Stimulated activated CD4-positive, alpha-beta T cell treated with anti-CD3 and anti-CD28 coated beads, Interleukin-2, amount 100 ng/mL, for 24 hours (primary cell): Measurements from ENCODE around the gene CENPX.
"Not testable (repeated sequence)": the region's sequence is repeated elsewhere in the genome, so short reads cannot be mapped to it uniquely, and the experiment has no call there.

Source experiments
- DNase-seq, 2 donors: peaks; one replicate each; pipeline ENCODE4 v3.0.0-alpha.2; 2020

Gene CENPX

DNA sequence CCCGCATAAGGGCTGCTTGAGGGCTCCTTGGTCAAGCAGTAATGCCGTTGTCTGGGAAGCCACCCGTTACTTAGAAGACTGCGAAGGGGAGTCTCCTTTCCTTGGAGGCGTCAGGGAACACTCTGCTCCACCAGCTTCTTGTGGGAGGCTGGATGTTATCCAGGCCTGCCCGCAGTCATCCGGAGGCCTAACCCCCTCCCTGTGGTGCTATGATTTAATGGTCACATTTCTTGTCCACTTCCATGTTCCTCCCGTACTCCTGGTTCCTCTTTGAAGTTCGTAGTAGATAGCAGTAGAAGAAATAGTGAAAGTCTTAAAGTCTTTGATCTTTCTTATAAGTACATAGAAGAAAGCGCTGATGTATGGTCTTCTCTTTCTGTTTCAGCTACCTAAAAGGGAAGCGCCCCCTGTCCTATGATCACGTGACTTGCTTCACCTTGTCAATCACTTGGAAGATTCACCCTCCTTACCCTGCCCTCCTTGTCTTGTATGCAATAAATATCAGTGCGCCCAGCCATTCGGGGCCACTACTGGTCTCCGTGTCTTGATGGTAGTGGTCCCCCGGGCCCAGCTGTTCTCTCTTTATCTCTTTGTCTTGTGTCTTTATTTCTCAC lies 16.2 kb upstream of the CENPX start:
- DNase-seq: not testable (repeated sequence)

- no peak for DNase-seq
These were observed 15.2 kb upstream of the CENPX start for GRCh38 chr17:82037889-82038195.

GRCh38 chr17:82037092-82037888 lies 14.6 kb upstream of the CENPX start, which contains the start of gene DCXR:
Gene DCXR, minus strand, starts transcription at chr17:82037697. Its CDS starts 15 bp downstream, at chr17:82037682.
- DNase-seq: peak; percentile 95 to 98

DNA sequence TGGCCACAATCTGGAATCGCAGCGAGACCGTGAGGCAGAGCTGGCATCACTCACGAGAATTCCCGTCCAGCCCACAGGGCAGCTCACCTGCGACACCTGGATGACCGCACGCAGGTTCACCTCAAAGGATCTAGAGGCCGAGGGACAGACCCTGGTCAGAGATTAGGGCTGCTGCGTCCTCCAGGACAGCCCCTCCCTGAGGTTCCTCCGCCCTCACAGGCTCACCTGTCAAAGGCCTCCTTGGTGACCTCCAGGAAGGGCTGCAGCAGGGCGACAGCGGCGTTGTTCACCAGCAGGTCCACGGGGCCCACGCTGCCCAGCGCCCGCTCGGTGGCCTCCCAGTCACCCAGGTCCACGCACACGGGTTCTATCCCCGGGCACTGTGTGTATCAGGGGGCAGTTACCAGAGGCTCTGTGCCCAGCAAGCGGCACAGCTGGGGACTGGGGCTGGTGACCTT lies 14.0 kb upstream of the CENPX start:
- no peak for DNase-seq

GRCh38 chr17:82035956-82036633 lies 13.4 kb upstream of the CENPX start:
- DNase-seq: no peak

DNA sequence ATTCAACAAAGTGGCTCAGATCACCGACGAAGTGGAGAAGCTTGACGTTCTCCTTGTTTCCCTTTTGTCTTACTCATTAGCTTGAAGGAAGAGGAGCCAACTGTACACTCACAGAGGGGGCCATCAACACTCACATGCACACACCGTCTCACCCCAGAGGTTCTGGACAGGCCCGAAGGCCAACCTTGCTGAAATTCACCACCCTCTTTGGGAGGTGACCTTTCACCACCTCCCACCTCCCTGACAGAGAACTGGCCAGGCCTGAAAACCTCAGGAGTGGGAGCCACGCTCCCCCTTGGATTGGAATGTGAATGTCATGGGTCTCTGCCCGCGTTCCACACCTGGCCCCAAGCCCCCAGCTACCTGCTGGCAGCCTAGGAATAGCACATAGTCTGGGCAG lies 12.8 kb upstream of the CENPX start:
- DNase-seq: no peak

GRCh38 chr17:82034371-82035011 lies 11.8 kb upstream of the CENPX start:
- DNase-seq: no peak

GRCh38 chr17:82033359-82034085 lies 10.8 kb upstream of the CENPX start:
- DNase-seq: no peak

DNA sequence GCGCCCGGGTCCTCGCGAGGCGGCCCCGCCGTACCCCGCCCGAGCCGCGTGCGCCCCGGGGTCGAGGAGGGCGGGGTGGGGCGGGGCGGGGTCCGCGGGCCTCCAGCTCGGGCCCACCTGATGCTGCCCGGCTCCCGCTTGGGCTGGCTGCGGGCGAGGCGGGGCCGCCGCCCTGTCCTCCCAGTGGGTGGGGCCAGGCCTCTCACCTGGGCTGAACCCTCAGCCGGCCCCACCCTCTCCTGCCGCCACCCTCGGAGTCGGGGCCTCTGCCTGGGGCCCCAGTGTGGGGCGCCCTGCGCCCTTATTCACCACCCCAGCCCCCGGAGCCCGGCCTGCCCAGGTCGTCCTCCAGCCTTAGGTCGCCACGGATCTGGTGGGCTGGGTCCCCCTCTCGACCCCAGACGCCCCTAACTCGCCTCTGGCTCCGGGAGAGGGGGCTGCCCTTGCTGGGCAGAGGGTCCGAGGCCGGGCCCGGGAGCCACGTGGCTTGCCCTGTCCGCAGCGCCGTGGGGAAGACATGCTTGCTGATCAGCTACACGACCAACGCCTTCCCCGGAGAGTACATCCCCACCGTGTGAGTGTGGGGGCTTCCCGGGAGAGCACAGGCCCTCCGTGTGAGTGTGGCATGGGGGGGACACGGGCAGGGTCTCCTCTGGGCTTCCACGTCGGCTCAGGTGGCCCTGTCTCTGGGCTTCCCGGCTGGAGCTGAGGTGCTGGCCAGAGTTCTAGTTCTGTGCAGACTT lies 9.4 kb upstream of the CENPX start:
- peak in 1 of 2 donors; percentile 67 for DNase-seq

- DNase-seq: peak in 1 of 2 donors; percentile 34
These were observed 8.7 kb upstream of the CENPX start, which contains the start of gene RAC3 for GRCh38 chr17:82031303-82031884. Gene RAC3, plus strand, starts transcription at chr17:82031678. Its CDS starts 84 bp downstream, at chr17:82031762.

- DNase-seq: peak; percentile 81 to 86
These were observed 8.0 kb upstream of the CENPX start for GRCh38 chr17:82030470-82031302.

DNA sequence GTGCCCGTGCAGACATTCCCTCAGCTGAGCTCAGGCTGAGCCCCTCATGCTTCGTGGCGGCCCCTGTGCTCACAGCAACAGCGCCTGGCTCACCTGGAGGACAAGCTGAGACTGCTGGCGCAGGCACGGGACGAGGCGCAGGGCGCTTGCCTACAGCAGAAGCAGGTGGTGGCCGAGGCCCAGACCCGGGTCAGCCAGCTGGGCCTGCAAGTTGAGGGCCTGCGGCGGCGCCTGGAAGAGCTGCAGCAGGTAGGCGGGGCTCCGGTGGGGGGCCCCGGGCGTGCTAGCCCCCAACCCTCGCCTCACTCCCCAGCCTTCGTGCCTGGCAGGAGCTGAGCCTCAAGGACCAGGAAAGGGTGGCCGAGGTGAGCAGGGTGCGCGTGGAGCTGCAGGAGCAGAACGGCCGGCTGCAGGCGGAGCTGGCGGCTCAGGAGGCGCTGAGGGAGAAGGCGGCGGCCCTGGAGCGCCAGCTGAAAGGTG lies 7.4 kb upstream of the CENPX start:
- DNase-seq: no peak

DNA sequence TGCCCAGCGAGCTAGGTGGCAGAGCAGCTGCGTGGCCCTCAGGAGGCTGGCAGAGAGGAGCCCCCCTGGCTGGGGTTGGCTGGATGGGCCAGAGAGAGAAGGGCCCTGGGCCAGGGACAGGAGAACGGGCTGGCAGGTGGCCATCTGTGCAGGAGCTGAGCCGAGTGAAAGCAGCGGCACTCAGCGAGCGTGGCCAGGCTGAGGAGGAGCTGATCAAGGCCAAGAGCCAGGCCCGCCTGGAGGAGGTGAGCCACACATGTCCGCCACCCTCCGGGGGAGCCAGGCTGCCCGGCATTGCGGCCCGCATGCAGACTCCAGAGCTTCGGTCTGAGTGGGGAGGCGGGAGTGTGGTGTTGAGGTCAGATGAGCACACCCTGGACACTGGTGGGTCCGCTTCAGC lies 6.7 kb upstream of the CENPX start:
- DNase-seq: no peak

DNA sequence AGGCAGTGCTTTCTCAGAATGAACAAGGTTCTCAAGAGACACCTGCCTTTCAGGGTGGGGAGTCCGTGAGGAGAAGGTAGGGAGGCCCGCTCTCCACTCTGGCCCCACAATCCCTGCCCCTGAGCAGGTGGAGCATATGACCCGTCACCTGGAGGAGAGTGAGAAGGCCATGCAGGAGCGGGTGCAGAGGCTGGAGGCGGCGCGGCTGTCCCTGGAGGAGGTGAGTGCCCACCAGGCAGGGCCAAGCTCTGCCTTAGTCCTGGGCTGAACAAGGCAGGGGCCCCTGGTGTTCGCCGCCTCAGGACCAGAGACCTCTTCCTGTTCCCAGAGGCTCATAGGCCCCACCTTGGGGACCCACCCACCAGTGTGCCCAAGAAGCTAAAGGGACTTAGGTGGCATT lies 6.3 kb upstream of the CENPX start:
- DNase-seq: no peak

DNA sequence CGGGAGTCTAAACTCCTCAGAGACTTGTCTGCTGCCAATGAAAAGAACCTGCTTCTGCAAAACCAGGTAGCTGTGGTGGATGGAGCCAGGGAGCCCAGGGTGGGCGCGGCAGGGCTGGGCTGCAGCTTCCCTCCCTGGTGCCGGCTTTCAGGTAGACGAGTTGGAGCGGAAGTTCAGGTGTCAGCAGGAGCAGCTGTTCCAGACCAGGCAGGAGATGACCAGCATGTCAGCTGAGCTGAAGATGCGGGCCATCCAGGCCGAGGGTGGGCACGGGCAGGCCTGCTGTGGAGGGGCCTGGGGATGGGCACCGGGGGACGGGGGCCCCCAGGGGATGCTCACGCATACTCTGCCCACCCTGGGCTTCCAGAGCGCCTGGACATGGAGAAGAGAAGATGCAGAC lies 5.6 kb upstream of the CENPX start:
- DNase-seq: no peak

DNA sequence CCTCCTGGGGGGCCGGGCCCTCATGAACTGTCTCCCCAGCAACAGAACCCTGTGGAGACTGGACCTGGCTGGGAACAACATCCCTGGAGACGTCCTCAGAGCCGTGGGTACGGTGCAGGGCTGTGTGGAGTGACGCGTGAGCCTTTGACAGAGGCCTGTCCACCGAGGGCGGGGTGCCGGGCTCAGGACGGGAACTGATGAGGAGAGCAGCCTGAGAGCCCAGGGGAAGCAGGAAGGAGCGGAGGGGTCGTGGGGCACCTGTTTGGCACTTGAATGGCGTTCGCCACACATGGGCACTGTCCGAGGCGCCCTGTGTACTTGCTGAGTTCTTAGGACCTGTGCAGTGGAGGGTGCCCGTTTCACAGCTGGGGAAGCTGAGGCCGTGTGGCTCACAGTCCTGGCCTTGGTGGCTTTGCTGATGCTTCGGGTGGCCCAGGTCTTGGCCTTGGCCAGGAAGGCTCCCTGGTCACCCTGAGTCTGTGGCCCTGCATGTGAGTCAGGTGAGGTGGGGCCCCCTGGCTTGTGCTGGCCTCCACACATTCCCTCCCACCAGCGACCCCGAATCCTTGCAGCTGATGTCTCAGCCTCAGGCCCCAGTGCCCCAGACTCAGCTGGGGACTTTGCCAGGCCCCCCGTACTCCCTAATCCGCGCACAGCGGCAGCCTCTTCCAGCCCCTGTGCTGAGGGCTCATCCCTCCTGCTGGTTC lies 2.9 kb upstream of the CENPX start:
- DNase-seq: no peak

GRCh38 chr17:82024859-82025258 lies 2.2 kb upstream of the CENPX start:
- DNase-seq: no peak

GRCh38 chr17:82023447-82024241 lies 966 bp upstream of the CENPX start:
- DNase-seq: peak in 1 of 2 donors; percentile 40

DNA sequence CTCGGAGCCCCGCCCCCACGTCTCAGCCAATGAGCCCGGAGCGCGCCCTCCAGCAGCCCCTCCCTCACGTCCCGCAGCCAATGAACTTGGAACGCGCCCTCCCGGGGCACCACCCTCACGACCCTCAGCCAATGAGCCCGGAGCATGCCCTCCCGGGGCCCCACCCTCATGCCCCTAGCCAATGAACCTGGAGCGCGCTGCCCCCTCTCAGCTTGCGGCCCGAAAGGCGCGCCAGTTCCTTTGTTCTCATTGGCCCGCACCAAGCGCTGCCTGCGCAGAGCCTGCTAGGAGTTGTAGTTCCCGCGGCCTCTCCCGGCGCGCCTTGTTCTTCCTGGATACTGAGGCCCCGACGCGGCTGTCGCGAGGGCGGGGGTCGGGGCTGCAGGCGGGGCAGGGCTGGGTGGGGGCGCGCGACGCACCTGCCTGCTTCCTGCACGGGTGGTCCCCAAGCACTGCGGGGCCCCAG lies 336 bp upstream of the CENPX start, which contains the start of gene LRRC45:
Gene LRRC45 (plus strand): TSS at position 325 of the 466 bp plus-strand sequence. CDS start 339 bp downstream, outside the sequence.
- peak; percentile 100 for DNase-seq
